Measurements from ENCODE around the gene YWHAE.

DNA sequence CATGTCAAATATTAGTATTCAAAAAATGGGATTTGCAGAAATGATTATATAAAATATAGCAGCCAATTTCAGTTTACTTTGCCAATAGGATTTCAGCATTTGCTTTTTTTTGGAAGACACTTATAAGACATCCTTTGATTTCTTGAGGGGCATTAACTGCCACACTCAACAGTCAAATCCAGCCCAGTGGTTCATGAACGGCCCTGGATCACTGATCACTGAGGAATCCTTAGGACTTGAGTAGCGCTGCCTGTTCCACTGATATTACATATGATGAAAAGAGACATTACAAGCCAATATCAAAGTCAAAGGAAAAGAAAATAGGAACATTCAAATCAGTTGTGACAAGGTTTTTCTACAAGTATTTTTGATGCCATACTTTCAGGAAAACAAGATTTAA lies 21.0 kb upstream of the YWHAE start:
- TF ChIP-seq CTCF (IDR thresholded peaks at IDR 0.05): no peak
- no peak for TF ChIP-seq ZFX (IDR thresholded peaks at IDR 0.05; ENCODE audit: borderline replicate concordance)
